GM11168 (cell line): ENCODE data around the gene TNNI3.
"Not testable (repeated sequence)": the region's sequence is repeated elsewhere in the genome, so short reads cannot be mapped to it uniquely, and the experiment has no call there.

Source experiments
- in situ Hi-C: fragments of 300-500 bp; cut with MboI; formaldehyde crosslinking; loops from one replicate; pipeline ENCODE4 v1.12.0; 2022; ENCODE audit warnings: low sequenced_read_pairs; ENCODE audit not compliant: unreplicated experiment

The TNNI3 gene

DNA sequence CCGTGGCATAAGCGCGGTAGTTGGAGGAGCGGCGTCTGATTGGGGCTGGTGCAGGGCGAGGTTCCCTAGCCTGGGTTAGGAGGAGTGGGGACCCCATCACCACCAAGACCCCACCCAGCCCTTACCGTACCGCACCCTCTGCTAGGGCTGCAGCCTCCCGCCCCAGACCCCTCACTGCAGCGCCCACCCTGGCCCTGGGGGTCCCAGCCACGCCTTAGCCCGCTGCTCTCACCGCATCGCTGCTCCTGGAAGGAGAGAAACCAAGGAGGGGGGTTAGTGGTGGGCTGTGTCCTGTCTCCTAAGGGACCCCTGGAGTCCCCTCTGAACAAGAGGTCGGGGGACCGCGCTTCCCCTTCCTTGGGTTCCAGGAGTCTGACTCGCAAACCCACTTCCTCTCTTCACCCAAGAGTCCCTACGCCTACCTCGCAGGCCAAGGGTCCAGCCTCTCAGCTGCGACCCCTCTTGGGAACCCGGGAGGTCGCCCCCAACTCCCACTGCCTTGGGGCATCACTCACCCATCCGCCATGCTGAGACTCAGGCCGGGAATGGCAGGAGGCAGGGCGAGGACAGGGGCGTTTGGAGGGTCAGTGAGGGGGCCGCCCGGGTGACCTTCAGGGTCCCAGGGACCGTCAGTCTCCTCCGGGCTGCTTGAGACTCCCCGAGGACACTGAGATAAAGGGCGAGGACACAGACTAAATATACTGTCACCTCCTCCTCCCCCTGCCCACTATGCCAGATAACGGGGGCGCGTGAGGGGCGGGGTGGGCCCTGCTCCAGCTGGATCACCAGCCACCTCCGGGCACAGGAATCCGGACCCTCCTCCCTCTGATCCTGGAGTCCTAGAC lies at the start of gene TNNI3:
TNNI3 (minus strand) TSS at position 669 of the 845 bp plus-strand sequence; CDS start at position 526, 143 bp downstream.
- in situ Hi-C loops, result no loop called here

DNA sequence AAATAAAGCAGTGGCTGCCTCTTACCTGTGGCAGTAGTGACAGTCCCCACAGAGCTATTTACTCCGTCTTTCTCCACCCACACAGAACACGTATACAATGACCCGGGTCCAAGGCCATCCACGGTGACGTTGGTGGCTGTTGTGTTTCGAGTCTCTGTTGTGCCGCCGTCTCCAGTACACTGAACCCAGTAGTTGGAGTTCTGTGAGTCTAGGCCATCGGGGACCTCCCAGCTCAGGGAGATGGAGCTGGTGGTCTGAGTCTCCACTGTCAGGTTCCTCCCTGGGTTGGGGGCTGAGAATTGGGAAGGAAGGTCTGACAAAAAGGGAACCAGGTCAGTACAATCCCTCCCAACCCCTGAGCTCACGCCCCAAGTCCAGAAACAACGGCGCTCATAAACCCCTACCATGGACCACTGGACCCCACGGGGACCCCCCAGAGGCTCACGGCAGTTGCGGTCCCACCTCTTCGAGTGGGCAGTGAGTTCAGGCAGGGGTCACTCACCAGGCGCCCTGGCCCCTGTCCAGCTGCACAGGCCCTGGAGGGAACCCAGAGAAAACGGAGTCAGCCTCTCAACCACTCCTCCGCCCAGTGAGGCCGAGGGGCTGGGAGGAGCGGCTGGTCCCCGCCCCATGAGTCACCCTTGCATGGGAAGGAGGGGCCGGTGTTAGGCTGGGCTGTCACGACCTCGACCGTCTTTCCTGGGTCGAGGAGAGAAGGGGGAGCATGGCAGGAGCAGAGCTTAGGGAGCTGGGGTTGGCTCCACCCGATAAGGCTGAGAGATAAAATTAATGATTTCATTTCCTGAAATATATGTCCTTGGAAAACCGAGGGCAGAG lies 49.4 kb upstream of the TNNI3 start:
- in situ Hi-C loops, result no loop called here

DNA sequence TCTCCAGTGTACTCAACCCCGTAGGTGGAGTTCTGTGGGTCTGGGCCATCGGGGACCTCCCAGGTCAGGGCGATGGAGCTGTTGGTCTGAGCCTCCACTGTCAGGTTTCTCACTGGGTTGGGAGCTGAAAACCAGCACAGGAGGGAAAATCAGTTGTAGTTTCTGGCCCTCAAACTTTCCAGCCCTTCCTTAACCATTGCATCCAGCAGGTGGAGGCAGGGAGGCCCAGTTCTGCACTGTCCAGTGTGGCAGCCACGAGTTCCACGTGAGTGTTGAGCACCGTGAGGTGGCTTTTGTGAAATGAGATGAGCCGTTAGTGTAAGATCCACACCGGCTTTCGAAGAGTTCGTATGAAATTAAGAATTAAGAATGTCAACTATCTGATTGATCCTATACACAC lies 44.7 kb upstream of the TNNI3 start:
- in situ Hi-C loops, result not testable (repeated sequence)

DNA sequence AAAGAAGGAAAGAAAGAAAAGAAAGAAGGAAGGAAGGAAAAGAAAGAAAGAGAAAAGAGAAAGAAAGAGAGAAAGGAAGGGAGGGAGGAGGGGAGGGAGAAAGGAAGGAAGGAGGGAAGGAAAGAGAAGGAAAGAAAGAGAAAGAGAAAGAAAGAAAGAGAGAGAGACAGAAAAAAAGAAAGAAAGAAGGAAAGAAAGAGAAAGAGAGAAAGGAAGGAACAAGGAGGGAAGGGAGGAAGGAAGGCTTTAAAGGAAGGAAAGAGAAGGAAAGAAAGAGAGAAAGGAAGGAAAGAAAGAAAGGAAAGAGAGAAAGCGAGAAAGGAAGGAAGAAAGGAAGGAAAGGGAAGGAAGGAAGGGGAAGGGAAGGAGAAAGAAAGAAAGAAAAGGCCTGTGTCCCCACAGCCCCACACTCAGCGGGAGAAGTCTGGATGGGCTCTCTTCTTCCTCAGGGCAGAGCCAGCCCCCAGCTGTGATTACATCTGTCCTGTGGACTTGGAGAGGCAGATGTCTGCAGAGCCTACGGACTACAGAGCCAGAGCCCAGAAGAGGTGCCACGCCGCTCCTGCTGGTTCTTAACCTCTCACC lies 42.2 kb upstream of the TNNI3 start:
- in situ Hi-C loops, result no loop called here

GRCh38 chr19:55198651-55199050 lies 41.1 kb upstream of the TNNI3 start:
- in situ Hi-C loops, result no loop called here

DNA sequence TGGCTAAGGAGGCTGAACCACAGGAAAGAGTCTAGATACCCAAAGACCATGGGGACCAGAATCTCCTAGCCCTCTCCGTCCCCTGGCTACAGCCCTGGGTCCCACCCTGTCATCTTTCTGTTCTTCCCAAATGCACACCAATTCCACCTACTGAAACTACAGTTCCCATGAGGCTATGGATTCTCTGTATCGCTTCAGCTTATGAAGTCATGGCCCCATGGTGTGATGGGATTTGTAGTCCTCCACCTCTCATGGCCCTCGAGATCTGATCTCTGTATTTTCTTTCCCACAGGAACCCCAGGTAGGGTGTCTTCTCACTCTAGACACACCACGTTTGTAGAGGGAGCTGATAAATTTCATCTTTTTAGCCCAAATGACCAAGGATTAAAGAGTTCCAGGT lies 40.0 kb upstream of the TNNI3 start:
- in situ Hi-C loops, result no loop called here

GRCh38 chr19:55196803-55197202 lies 39.3 kb upstream of the TNNI3 start:
- in situ Hi-C loops, result no loop called here

DNA sequence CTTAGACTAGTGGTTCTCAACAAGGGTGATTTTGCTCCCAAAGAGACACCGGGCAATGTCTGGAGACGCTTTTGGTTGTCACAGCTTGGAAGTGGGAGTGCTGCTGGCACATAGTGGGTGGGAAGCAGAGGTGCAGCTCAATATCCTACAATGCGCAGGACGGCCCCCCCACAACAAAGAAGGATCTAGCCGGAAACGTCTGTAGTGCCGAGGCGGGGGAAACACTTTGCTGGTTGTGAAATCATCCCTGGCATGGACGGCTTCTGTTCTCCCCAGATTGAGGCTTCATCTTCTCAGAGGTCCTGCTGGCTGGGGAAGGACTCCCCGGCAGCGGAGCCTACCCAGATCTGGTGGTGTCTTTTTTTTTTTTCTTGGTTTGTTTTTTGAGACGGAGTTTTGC lies 35.9 kb upstream of the TNNI3 start:
- in situ Hi-C loops, result no loop called here

DNA sequence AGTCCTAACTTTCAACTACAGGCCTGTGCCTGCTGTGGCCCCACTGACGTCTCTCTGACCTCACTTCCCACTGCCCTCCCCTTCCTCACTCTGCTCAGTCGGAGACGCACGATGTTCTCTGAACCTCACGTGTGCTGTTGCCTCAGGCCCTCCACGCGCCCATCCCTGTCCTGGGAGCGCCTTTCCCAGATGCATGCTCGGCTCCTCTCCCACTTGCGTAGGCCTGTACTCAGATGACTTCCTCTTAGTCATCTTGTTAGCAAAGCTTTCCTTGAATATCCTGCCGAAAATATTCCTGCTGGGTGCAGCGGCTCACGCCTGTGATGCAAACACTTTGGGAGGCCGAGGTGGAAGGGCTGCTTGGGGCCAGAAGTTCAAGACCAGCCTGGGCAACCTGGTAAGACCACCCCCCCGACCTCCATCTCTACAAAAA lies 31.9 kb upstream of the TNNI3 start:
- in situ Hi-C loops, result no loop called here

GRCh38 chr19:55188625-55189024 lies 31.1 kb upstream of the TNNI3 start:
- in situ Hi-C loops, result no loop called here

DNA sequence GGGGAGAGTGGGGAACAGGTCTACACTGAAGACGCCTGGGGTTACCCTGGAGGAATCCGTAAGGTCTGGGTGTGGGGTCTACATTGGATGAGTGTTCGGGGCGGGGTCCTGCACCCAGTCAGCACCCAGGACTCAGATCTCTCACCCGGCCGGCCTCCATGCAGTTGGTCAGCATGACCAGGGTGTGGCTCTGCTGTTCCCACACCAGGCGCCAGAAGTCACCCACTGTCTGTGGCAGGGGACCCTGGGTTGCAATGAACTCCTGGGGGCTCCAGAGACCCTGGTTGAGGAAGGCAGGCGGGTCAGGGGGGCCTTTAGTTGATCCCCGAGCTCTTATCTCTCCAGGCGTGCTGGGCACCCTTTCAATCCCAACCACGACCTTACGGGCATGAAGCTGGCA lies 28.5 kb upstream of the TNNI3 start:
- in situ Hi-C loops, result no loop called here

- in situ Hi-C loops, result no loop called here
Measured at GRCh38 chr19:55181740-55182139, 24.2 kb upstream of the TNNI3 start.

GRCh38 chr19:55179606-55180484 lies 22.3 kb upstream of the TNNI3 start, which contains the start of gene SYT5:
Gene SYT5 (minus strand): TSS chr19:55180289. CDS start chr19:55179041, 1,248 bp downstream.
- in situ Hi-C loops, result no loop called here

DNA sequence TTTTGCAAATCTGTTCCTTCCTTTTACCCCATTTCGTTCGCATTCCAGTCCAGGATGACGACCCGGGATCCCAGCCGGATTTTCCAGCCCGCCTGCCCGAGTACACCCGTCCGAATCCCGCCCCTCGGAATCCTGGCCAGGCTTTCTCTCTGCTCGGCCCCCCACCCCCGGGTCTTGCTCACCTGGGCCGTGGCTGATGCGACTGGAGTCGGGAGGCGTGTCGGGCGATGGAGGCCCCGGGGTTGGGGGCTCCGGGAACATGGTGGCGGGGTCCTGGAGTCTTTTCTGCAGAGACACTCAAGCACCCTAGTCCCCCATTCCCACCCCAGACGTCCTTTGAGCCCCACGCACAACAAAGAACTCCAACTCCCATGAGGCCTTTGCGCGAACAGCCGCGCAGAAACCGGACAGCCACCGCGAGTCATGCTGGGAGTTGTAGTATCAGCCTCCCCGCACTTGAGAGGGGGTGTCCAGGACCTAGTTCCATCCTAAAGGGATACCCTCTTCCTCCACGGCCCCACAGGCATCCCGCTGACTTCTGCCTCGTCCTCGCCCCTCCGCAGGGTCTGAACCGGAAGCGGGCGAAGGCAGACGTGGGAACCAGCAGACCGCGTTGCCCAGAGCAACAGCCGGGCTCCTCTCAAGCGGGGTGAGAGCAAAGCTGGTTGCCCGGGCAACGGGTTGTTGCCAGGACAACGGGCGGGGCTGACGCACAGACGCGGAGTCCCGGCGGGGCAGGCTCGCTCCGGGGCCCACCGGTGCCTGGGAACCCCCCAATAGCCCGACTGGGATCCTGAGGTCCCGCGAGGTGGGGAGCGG lies 21.5 kb upstream of the TNNI3 start:
- in situ Hi-C loops, result no loop called here

DNA sequence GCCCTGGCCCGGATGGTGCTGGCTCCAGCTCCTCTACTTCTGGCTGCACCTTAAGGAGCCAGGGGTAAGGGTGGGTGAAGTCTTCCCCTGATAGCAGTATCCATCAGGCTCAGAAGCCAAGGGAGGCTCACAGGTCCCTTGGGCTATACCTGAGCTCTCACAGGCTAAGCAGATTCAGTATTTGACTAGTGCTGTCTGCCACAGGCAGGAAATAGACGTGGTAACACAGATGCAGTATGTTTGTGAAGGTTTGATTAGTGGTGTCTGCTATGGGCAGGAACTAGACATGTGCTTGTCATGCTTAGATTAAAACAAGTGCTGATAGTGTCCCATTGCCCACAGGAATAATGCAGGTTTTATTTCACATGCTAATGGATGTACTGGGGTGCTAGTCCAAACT lies 18.5 kb upstream of the TNNI3 start:
- in situ Hi-C loops, result no loop called here

- in situ Hi-C loops, result no loop called here
Measured at GRCh38 chr19:55175117-55175867, 17.8 kb upstream of the TNNI3 start.

DNA sequence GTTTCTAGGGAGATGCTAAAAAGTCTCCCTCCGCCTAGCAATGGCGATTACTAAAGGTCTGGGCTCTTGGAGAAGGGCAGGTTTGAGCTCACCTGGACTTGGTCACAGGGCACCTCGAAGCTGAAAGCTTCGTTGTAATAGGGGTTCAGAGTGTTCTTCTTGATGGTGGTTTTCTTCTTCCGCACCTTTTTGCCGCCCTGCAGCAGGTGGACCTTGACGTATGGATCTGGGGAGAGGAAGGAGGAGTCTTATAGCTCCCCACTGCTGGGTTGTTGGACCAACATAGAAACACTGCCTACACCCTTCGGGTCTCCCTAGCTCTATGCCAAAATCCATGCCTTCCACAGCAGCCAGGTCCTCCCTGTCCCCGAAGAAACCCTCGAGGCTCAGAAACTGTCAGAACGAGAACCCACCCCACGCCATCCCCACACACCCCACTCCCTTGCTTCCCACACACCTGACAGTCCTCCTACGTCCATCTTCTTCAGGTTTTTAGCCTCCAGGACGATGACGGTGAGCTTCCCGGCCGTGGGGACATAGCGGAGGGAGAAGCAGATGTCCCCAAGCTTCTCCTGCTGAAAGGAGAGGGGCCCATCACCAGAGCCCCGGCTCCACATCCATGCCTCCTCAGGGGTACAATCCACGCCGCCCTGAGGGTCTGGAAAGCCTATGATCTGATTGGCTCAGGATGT lies 17.0 kb upstream of the TNNI3 start:
- in situ Hi-C loops, result no loop called here
